Effector CD8-positive, alpha-beta T cell (primary cell): Measurements from ENCODE around the gene HRH4.

Experiments
- DNase-seq: peaks from one replicate; lab custom pipeline; 2025; lab: John Stamatoyannopoulos, UW

Gene HRH4

DNA sequence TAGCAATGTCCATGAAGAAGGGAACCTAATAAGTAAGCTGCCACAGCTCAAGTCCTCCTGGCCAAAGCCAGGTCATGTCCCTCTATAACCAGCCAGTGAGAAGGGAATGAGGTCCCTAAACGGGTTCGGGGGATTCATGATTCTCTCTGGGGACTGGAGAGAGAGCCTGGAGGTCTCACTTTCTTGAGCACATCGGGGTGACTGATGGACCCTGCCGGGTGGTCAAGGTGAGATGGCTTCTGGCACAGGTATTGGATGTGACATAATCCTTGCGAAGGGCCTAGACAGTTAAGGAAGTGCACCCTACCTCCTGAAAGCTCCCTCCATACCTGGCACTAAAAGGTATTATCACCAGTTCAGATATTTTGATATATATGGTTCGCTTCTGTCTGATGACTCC, 45.7 kb downstream of the HRH4 start:
- no peak for DNase-seq

DNA sequence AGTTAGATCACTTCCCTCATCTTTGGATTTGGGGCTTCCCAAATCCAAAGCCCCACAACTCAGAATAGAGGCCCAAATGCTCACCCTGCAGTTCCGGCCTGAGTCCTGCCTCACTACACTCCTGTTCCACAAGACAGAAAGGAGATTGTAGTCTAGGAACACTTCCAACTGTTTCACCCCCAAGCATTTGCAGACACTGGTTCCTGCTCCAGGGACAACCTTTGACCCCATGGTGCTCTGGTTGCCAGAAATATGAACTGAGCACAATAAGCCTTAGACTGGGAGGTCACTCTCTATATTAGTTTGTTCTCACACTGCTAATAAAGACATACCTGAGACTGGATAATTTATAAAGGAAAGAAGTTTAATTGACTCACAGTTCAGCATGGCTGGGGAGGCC, 49.0 kb downstream of the HRH4 start:
- DNase-seq = no peak

DNA sequence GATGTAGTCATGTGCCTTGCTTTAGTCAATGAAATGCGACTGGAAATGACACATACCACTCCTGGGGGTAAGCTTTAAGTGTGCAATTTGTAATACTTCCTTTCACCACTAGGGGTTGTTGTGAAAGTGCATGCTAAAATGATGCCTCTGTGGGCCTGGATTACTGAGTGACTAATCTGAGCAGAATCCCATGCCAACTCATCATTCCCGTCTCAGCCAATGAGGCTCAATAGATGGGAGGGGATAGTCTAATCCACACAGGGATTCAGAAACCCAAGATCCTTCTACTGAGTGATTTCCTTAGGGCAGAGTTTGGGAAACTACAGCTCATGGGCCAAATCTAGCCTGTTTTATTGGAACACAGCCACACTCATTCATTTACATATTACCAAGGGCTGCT, 54.0 kb downstream of the HRH4 start:
- no peak for DNase-seq

DNA sequence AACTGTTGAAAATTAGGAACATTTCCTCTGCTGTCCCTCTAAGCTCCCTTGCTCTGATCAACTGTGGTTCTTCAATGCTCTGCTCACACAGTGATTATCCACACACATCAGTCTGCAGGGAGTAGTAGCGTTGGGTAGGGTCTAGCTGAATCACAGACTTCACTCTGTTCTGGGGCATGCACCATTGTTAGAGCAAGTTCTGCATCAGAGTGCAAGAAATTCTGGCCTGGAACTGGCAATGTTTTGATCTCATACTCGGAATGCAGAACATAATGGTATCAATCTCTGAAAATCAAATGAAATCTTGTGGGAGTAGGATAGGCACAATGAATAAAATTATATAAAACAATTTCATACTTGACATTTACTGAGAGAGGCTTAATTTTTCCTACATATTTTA, 55.3 kb downstream of the HRH4 start:
- no peak for DNase-seq

DNA sequence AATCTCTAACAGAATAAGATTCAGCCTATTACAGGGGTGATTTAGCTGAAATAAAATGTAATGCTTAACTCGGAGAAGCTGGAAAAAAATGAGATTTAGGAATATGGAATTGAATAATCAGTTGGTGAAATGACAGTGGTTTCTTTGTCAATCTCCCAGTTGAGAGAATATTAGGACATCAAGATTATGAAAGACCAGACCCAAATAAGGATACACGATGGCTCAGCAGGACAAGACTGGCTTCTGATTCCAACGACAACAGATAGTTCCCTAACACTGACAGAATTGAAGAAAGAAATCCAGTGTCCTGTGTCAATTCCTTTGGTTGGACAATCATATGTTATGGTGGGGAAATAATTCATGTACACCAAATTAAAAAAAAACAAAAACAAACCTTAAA, 55.8 kb downstream of the HRH4 start:
- no peak for DNase-seq

DNA sequence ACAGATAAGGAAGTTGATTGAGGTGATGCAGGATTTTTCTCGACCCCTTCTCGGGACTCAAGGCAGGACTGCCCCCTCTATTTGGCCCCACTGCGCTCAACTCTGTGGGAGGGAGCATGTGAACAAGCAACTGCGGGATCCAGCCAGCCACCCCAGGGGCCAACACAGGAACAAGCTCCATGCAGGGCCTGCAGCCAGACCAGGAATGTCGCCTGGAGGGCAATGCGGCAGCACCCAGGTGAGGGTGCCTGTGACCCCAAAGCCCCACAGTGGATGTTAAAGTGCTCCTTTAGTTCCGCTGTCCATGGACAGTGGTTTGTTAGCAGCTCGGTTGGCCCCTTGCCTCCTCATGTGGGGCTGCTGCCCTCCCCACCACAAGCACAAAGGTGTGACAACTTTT, 57.1 kb downstream of the HRH4 start:
- DNase-seq = no peak

DNA sequence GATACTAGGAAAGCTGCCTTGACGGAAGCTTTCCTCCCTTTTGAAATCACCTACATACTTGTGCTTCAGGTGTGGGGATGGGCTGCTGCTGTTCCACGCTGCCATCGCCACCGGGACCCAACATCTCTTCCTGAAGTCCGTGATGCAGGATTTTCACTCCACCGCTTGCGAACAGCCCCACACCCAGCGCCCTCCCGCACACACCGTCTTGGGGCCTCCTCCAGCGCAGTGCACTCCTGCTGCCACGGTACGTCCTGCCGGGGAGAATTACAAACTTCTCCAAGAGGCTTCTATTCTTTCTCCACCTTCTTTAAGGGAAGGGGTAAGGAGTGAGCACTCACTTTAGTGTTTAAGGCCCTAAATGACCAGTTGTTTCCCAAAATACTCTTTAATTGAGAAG, 58.2 kb downstream of the HRH4 start:
- no peak for DNase-seq
